A673 (cell line): Measurements from ENCODE around the gene PBXIP1. TPM values are rescaled to one million over a fixed set of nuclear protein-coding genes. Genes with fewer than 3 reads are reported as not detected.

ENCODE experiments used
- BruUV-seq: library from RNA; stranded (reverse); fragments of 400-500 nt; replicated peaks from 2 replicates; lab custom pipeline; 2021; lab: Mats Ljungman, UMichigan
- CTCF ChIA-PET: fragments of 300-600 bp; sonication (Branson Sonifier 250); formaldehyde crosslinking; loops from one replicate; lab custom pipeline; 2022; ENCODE audit warnings: antibody characterized with exemption; lab: Charles Lee
- POLR2A ChIA-PET: fragments of 300-600 bp; sonication (Branson Sonifier 250); formaldehyde crosslinking; loops from one replicate; lab custom pipeline; 2022; ENCODE audit warnings: antibody characterized with exemption; ENCODE audit not compliant: low non-redundant PET; lab: Charles Lee
- DNase-seq: peaks from one replicate; pipeline ENCODE4 v3.0.0-alpha.2; 2015; ENCODE audit warnings: low spot score
- H3K27ac ChIP-seq: fragments of 200-600 bp; sonication (generic); 2 replicates; pipeline ENCODE4 v1.5.1; 2016; ENCODE audit warnings: mixed run types, low read depth, mild to moderate bottlenecking, mixed read lengths, antibody characterized with exemption, low read length; ENCODE audit not compliant: poor library complexity, severe bottlenecking
- H3K27me3 ChIP-seq: fragments of 200-600 bp; sonication (generic); replicated peaks from 2 replicates; pipeline ENCODE4 v1.6.1; 2017; ENCODE audit warnings: mixed run types, low read depth, mild to moderate bottlenecking, mixed read lengths, antibody characterized with exemption, low read length; ENCODE audit not compliant: insufficient read depth, poor library complexity
- H3K36me3 ChIP-seq: fragments of 200-600 bp; sonication (generic); 2 replicates; pipeline ENCODE4 v1.6.1; 2016; ENCODE audit warnings: mixed run types, mild to moderate bottlenecking, mixed read lengths, antibody characterized with exemption, low read length; ENCODE audit not compliant: insufficient read depth, poor library complexity, severe bottlenecking
- H3K4me1 ChIP-seq: fragments of 200-600 bp; sonication (generic); 2 replicates; pipeline ENCODE4 v1.6.1; 2017; ENCODE audit warnings: mixed run types, mild to moderate bottlenecking, mixed read lengths, antibody characterized with exemption, low read length; ENCODE audit not compliant: insufficient read depth, poor library complexity, severe bottlenecking
- H3K4me3 ChIP-seq: fragments of 200-600 bp; sonication (generic); 2 replicates; pipeline ENCODE4 v1.5.1; 2016; ENCODE audit warnings: low read depth, mixed run types, mild to moderate bottlenecking, mixed read lengths, low read length; ENCODE audit not compliant: poor library complexity, severe bottlenecking
- H3K9me3 ChIP-seq: fragments of 200-600 bp; sonication (generic); 2 replicates; pipeline ENCODE4 v1.6.1; 2016; ENCODE audit warnings: mixed run types, low read depth, mild to moderate bottlenecking, mixed read lengths, antibody characterized with exemption, low read length; ENCODE audit not compliant: poor library complexity, severe bottlenecking
- EZH2 ChIP-seq: fragments of 200-600 bp; sonication (generic); IDR thresholded peaks from 2 replicates; pipeline ENCODE4 v1.6.1; 2017; ENCODE audit warnings: borderline replicate concordance, low read depth, mild to moderate bottlenecking, mixed read lengths, antibody characterized with exemption, low read length; ENCODE audit not compliant: poor library complexity, severe bottlenecking
- intact Hi-C: fragments of 100-400 bp; cut with micrococcal nuclease; formaldehyde crosslinking; loops from one replicate; pipeline ENCODE4 v1.10.0; 2022; ENCODE audit not compliant: unreplicated experiment
- total RNA-seq: library from RNA; stranded (reverse); gene quantifications from 2 replicates; pipeline ENCODE4 v1.2.3, GENCODE V29; 2021
- TF ChIP-seq, protein P1 (sequence below): fragments of 300-800, 200-600 bp; sonication (generic); conservative IDR thresholded peaks from 2 replicates; pipeline ENCODE4 v1.5.1; 2017; ENCODE audit warnings: low read depth, mild to moderate bottlenecking, antibody characterized with exemption, low read length, moderate library complexity, mixed read lengths

Gene PBXIP1
- total RNA-seq, 1 experiment from 2014 or later, result 12.7 TPM

DNA sequence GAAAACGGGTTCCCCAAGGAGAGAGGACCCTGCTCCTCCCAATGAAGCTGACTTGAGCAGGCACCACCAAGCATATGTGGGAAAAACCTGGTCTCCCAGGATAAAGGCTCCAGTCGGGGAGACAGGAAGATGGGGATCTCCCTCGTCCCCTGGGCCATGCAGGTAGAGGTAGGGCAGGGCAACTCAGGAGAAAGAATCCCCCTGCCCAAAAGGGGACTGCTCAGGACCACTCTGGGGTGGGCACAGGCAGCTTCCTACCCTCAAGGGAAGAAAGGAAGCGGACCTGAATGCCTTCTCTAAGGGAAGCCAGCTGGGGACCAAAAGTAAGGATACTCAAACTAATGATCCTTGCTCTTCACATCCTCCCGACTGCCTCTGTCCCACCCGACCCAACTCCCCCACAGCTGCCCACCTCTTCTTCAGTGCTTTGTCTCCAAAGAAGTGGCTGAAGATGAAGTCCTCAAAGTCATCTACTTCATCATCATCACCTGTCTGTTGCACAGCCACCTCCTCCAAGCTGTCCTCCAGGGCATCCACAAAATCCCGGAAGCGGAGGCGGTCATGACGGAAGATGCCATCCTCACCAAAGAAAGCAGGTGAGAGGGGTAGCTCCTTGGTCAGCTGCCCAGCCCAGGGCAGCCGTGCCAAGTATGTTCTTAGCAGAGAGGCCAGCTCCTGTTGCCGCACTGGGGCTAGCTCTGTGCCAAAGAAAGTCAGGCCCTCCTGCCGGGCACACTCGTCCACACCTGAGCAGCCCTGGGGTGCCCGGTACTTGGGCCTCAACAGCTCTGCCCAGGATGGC, 10.5 kb downstream of the PBXIP1 start:
- no peak for DNase-seq
- POLR2A ChIA-PET, result no interaction called here
- H3K4me1 ChIP-seq, result peaks cover 29% of the 10 kb centered on the region
- TF ChIP-seq EZH2, result no peak
- TF ChIP-seq, protein P1, sequence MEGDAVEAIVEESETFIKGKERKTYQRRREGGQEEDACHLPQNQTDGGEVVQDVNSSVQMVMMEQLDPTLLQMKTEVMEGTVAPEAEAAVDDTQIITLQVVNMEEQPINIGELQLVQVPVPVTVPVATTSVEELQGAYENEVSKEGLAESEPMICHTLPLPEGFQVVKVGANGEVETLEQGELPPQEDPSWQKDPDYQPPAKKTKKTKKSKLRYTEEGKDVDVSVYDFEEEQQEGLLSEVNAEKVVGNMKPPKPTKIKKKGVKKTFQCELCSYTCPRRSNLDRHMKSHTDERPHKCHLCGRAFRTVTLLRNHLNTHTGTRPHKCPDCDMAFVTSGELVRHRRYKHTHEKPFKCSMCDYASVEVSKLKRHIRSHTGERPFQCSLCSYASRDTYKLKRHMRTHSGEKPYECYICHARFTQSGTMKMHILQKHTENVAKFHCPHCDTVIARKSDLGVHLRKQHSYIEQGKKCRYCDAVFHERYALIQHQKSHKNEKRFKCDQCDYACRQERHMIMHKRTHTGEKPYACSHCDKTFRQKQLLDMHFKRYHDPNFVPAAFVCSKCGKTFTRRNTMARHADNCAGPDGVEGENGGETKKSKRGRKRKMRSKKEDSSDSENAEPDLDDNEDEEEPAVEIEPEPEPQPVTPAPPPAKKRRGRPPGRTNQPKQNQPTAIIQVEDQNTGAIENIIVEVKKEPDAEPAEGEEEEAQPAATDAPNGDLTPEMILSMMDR, result no peak
- CTCF ChIA-PET, result interaction anchor here (0.9 kb wide), 1 partner anchor 10 kb away, joined by 3 read pairs; the partner anchor contains the start of gene PBXIP1
- intact Hi-C loops, result no loop called here
- H3K9me3 ChIP-seq, result no peaks in the 10 kb centered on the region
- H3K27me3 ChIP-seq, result no peaks in the 10 kb centered on the region
- BruUV-seq, result TSS peak; percentile 66
- H3K27ac ChIP-seq, result no peak overlapping the region
- H3K36me3 ChIP-seq, result no peaks in the 10 kb centered on the region
- H3K4me3 ChIP-seq, result no peak overlapping the region

DNA sequence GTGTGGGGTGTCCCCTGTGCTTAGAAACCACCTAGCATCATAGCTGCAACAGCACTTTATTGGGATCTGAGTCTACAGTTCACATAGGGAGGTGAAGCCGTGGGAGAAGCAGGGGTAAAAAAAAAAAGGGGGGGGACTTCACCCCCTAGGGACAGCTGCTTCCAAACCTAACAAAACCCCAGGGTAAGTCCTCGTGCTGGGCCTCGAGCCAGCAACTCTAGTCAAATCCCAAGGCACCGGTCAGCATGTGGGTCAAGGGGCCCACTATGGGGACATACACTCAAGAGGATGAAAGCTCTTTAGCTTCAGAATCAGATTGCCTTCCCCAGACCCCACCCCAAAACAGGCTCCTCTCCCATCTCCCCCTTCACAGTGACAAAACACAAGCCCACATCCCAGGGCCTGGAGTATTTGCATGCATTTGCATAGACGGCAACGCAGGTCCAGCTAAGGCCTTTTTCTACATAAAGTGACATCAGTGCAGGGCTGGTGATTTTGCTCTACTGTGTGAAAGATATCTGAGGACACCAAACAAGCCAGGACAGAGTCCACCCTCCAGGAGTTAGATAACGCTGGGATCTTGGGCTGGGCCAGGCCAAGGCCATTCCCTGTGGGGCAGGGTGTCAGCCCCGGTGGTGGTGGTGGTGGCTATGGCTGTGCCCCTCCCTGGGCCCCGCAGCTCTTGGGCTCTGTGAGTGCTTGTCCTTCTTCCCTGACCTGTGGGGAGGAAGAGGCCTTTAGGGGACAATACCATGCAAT, 11.3 kb downstream of the PBXIP1 start:
- H3K27ac ChIP-seq, result no peak overlapping the region
- intact Hi-C loops, result no loop called here
- no TSS peak for BruUV-seq
- no peak overlapping the region for H3K4me3 ChIP-seq
- CTCF ChIA-PET, result interaction anchor here (0.9 to 1.7 kb wide), 5 partner anchors 11 to 465 kb away, joined by 3 to 4 read pairs (median 3); partner anchors contain the start of gene PBXIP1
- peaks cover 37% of the 10 kb centered on the region for H3K4me1 ChIP-seq
- POLR2A ChIA-PET, result no interaction called here
- no peak for TF ChIP-seq EZH2
- TF ChIP-seq, protein P1, result no peak
- H3K36me3 ChIP-seq, result no peaks in the 10 kb centered on the region
- no peaks in the 10 kb centered on the region for H3K9me3 ChIP-seq
- no peaks in the 10 kb centered on the region for H3K27me3 ChIP-seq
- DNase-seq, result no peak

DNA sequence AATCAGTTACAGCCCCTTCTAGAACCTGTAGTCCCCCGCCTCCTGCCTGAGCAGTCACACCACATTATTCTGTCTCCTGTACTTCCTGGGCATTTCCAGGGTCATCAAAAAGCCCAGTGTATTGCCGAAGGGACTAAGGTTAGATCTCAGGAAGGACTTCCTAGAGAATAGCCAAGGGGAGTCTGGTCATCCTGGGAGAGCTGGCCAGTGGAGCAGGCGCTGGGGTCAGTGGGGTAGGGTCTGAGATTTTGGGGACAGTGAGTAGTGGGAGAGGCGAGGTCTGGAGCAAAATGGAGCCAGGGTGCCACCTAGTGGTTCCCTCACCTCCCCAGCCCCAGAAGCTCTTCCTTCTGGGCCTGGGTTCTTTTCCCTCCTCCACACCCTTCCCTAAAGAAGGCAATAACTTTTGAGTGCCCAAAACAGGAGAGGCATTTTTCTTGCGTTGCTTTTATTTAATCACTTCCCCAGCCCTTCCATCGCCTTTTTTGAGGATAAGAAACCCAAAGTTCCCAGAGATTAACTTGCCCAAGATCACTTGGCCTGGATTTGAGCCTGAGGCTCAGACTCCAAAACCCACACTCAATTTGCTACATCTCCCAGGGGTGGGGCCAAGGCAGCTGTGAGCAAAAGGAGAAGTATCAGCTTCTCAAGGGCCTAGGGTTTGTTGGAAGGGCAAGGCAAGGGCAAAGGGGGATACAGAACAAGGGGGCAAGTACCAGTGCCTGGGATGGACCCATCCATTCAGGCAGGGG, 12.1 kb downstream of the PBXIP1 start:
- peak overlapping the region; percentile 21 for H3K27ac ChIP-seq
- H3K4me3 ChIP-seq, result no peak overlapping the region
- POLR2A ChIA-PET, result interaction anchor here (0.6 kb wide), 1 partner anchor 8 kb away, joined by 6 read pairs; no protein-coding TSS in a partner anchor
- CTCF ChIA-PET, result interaction anchor here (0.5 to 1.7 kb wide), 7 partner anchors 12 to 464 kb away, joined by 3 to 4 read pairs (median 3); partner anchors contain the start of gene PBXIP1
- no peaks in the 10 kb centered on the region for H3K36me3 ChIP-seq
- DNase-seq, result peak; percentile 64
- H3K27me3 ChIP-seq, result no peaks in the 10 kb centered on the region
- TF ChIP-seq, protein P1, result peak; percentile 95
- no peak for TF ChIP-seq EZH2
- H3K4me1 ChIP-seq, result peaks cover 37% of the 10 kb centered on the region
- no peaks in the 10 kb centered on the region for H3K9me3 ChIP-seq
- intact Hi-C loops, result no loop called here
- no TSS peak for BruUV-seq
